ENCODE results near the gene MIR17HG. TPM values are rescaled to one million over a fixed set of nuclear protein-coding genes. Genes with fewer than 3 reads are reported as not detected.
A peak's percentile ranks its signal among the peaks of the same experiment; 100 is the strongest.

Gene MIR17HG
- total and polyA plus RNA-seq, 11 donors = 0.22 to 2.4 (median 1.1) TPM

DNA sequence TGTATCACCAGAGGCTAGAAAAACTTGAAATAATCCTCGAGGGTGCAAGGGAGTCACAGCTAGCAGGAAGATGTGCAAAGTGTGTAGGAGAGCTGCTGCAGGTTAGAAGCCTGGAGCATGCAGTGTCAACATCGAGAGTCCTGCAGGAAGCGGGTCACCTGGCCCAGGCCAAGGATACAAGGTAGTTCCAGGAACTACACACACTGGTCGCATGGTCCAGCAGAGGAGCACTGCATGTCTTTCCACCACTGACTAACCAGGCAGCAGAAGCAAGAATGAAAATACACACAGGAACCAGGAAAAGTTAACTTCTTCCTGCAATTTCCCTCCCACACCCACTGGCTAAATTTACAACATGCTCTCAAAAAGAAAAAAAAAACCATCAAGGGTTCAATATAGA lies 36.0 kb upstream of the MIR17HG start:
- H3K27me3 ChIP-seq = peaks cover 0 to 50% (median 16%) of the 10 kb centered on the region in 9 donors
- no peaks in the 10 kb centered on the region for H3K36me3 ChIP-seq
- H3K4me1 ChIP-seq = no peaks in the 10 kb centered on the region
- no peaks in the 10 kb centered on the region for H3K9me3 ChIP-seq
- ATAC-seq = no peak
- intact Hi-C loops (cut with DNase I) = loop anchor here in 1 of 10 donors (5.0 kb wide), 1 partner anchor 36 kb away; the partner anchor contains the start of gene MIR17HG
- no peak overlapping the region for H3K4me3 ChIP-seq
- TF ChIP-seq, protein P1, sequence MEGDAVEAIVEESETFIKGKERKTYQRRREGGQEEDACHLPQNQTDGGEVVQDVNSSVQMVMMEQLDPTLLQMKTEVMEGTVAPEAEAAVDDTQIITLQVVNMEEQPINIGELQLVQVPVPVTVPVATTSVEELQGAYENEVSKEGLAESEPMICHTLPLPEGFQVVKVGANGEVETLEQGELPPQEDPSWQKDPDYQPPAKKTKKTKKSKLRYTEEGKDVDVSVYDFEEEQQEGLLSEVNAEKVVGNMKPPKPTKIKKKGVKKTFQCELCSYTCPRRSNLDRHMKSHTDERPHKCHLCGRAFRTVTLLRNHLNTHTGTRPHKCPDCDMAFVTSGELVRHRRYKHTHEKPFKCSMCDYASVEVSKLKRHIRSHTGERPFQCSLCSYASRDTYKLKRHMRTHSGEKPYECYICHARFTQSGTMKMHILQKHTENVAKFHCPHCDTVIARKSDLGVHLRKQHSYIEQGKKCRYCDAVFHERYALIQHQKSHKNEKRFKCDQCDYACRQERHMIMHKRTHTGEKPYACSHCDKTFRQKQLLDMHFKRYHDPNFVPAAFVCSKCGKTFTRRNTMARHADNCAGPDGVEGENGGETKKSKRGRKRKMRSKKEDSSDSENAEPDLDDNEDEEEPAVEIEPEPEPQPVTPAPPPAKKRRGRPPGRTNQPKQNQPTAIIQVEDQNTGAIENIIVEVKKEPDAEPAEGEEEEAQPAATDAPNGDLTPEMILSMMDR (IDR thresholded peaks at IDR 0.05) = no peak
- TF ChIP-seq POLR2A (IDR thresholded peaks at IDR 0.05) = no peak
- no peak overlapping the region for H3K27ac ChIP-seq
- no peak for DNase-seq
- 67 to 83% (median 70%) methylated on average over 4 of the region's 4 CpGs for WGBS, 4 donors

DNA sequence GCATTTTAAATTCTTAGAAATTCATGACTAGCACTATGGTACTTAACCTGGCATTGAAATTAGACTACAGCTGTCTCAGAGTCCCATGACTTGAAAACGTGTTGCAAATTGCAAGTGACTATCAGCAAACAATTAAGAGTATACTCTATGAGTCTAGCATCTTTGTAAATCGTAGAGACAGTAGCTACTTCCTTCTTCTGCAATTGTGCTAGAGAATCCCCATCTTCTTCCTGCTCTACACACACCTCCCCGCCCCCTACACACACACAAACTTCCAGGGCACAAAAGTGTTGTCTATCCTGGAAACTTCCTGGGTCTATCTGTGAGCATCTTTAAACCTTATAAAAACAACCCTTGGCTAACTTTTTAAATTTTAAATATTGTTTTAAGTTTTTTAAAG lies 35.2 kb upstream of the MIR17HG start:
- intact Hi-C loops (cut with DNase I) = loop anchor here in 1 of 10 donors (5.0 kb wide), 1 partner anchor 35 kb away; the partner anchor contains the start of gene MIR17HG
- ATAC-seq = no peak
- H3K4me3 ChIP-seq = no peak overlapping the region
- no peaks in the 10 kb centered on the region for H3K9me3 ChIP-seq
- H3K27ac ChIP-seq = no peak overlapping the region
- no peaks in the 10 kb centered on the region for H3K36me3 ChIP-seq
- 37 to 56% (median 51%) methylated on average over 3 of the region's 3 CpGs for WGBS, 4 donors
- TF ChIP-seq, protein P1 (IDR thresholded peaks at IDR 0.05) = no peak
- TF ChIP-seq POLR2A (IDR thresholded peaks at IDR 0.05) = no peak
- H3K27me3 ChIP-seq = peaks cover 0 to 52% (median 18%) of the 10 kb centered on the region in 9 donors
- no peaks in the 10 kb centered on the region for H3K4me1 ChIP-seq
- DNase-seq = no peak

DNA sequence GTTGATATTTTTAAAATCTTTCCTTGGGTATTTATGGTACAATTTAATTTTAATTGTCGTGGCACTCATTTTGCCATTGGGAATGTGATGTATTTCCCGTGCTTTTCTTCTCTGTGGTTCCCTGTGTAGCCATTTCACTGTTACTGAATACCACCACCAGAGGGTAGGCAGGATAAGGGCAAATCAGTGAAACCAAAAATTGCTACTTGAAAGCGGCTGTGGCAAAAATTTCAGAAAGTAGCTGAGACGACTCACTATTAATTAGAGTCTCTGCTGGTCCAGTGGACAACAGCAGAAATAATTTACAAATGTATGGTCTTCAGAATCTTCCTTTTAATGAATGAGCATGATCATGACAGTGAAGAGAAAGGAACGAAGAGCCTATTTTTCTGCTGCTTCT lies 34.4 kb upstream of the MIR17HG start:
- intact Hi-C loops (cut with DNase I) = loop anchor here in 1 of 10 donors (5.0 kb wide), 1 partner anchor 34 kb away; the partner anchor contains the start of gene MIR17HG
- Histone ChIP-seq H3K9me3 (no peaks in the 10 kb centered on the region), H3K27me3 (peaks cover 0 to 47% (median 20%) of the 10 kb centered on the region in 9 donors), H3K4me1 (no peaks in the 10 kb centered on the region), H3K27ac (no peak overlapping the region), H3K4me3 (no peak overlapping the region), H3K36me3 (no peaks in the 10 kb centered on the region)
- TF ChIP-seq POLR2A (IDR thresholded peaks at IDR 0.05) = no peak
- TF ChIP-seq, protein P1 (IDR thresholded peaks at IDR 0.05) = peak in 11 of 12 donors; percentile 19 to 52 (median 41)
- DNase-seq (no peak), ATAC-seq (no peak)
- 25 to 39% (median 33%) methylated on average over 5 of the region's 5 CpGs for WGBS, 4 donors

DNA sequence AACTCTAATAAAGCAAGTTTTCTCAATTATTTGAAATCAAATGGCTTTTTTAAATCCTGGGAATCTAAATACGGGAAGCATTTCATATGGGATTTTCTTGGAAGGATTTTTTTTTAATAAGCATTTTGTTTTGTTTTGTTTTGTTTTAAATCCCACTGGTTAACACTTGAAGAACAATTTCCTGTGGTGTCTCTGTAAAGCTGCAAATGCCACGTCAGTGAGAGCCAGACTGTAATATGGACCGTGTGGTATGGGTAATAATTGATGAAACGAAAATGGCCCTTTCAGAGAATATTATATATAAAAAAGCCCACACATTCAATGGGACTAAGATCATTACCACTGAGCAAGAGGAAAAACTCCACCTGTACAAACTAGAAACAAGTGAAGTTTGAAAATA lies 33.9 kb upstream of the MIR17HG start:
- H3K27me3 ChIP-seq = peaks cover 0 to 46% (median 20%) of the 10 kb centered on the region in 9 donors

More for the DNA sequence above, 33.9 kb upstream of the MIR17HG start:
- Histone ChIP-seq H3K27ac (no peak overlapping the region), H3K4me3 (no peak overlapping the region), H3K36me3 (no peaks in the 10 kb centered on the region), H3K9me3 (no peaks in the 10 kb centered on the region), H3K4me1 (no peaks in the 10 kb centered on the region)
- TF ChIP-seq POLR2A (IDR thresholded peaks at IDR 0.05) = no peak
- TF ChIP-seq, protein P1 (IDR thresholded peaks at IDR 0.05) = no peak
- no peak for ATAC-seq
- intact Hi-C loops (cut with DNase I) = loop anchor here in 1 of 10 donors (5.0 kb wide), 1 partner anchor 34 kb away; the partner anchor contains the start of gene MIR17HG
- DNase-seq = no peak
- WGBS, 4 donors = 53 to 59% (median 55%) methylated on average over 4 of the region's 4 CpGs
